ENCODE measurements around the gene FAM78B.

DNA sequence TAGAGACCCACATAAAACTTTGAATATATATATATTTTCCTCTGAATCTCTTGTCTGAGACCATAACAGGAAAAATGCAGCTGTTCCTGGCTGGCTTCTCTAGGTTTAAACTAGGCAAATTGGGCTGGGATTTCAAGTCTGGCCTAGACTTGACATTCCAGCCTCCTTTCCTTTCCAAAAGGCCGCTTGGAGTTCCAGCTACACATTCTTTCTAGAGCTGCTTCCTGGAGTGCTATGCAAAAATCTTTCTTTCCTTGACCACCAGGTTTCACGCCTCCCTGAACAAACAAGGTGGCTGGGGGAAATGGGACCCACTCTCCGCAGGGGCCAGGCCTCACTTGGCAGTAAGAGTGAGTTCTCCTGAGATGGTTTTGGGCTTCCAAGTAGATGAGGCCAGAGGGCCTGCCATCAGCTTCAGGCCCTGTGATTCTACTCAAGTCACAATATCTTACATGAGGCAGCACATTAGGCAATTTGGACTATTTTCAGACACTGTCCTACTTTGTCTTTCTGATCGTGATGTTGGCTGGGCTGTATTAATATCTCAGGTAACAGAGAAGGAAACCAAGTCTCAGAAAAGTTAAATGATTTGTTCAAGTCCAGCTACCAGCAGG lies 102.4 kb downstream of the FAM78B start:
- TF ChIP-seq CTCF (IDR thresholded peaks at IDR 0.05) (no peak), POLR2A (IDR thresholded peaks at IDR 0.05) (no peak)
